Measurements from ENCODE around the gene NABP1.

Gene NABP1

DNA sequence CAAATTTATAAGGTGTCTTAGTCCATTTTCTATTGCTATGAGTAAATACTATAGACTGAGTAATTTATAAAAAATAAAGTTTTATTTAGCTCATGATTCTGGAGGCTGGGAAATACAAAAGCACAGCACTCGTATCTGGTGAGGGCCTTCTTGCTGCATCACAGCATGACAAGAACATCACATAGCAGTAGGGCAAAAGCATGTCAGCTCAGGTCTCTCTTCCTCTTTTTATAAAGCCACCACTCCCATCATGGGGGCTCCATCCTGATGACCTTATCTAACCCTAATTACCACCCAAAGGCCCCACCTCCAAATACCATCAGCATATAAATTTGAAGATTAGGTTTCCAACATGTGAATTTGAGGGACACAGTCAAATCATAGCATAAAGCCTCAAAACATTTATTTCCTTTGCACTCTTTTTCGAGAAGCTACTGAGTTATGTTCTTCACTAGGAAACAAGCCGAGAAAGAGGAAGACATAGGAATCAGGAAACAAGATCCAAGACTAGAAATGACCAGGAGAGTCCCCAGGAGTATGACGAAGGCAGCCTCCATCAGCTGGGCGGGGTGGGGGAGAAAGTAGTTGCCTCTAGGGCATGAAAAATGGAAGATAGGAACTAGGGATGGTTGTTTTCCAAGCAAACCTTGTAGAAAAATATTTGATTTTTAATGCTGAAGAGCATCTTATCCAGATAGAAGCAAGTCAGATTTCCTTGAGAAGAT lies 24.1 kb upstream of the NABP1 start:
- TF ChIP-seq, protein P1, sequence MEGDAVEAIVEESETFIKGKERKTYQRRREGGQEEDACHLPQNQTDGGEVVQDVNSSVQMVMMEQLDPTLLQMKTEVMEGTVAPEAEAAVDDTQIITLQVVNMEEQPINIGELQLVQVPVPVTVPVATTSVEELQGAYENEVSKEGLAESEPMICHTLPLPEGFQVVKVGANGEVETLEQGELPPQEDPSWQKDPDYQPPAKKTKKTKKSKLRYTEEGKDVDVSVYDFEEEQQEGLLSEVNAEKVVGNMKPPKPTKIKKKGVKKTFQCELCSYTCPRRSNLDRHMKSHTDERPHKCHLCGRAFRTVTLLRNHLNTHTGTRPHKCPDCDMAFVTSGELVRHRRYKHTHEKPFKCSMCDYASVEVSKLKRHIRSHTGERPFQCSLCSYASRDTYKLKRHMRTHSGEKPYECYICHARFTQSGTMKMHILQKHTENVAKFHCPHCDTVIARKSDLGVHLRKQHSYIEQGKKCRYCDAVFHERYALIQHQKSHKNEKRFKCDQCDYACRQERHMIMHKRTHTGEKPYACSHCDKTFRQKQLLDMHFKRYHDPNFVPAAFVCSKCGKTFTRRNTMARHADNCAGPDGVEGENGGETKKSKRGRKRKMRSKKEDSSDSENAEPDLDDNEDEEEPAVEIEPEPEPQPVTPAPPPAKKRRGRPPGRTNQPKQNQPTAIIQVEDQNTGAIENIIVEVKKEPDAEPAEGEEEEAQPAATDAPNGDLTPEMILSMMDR (IDR thresholded peaks at IDR 0.05; ENCODE audit: unreplicated experiment in 3 of 3): no peak
- no peaks in the 10 kb centered on the region for H3K27me3 Mint-ChIP-seq (ENCODE audit: low read depth)
- no peak overlapping the region for H3K27ac Mint-ChIP-seq
- no peak overlapping the region for H3K4me3 Mint-ChIP-seq
- H3K9me3 Mint-ChIP-seq: no peaks in the 10 kb centered on the region
- H3K36me3 Mint-ChIP-seq (ENCODE audit: low read depth): no peaks in the 10 kb centered on the region
- H3K4me1 Mint-ChIP-seq: no peaks in the 10 kb centered on the region

DNA sequence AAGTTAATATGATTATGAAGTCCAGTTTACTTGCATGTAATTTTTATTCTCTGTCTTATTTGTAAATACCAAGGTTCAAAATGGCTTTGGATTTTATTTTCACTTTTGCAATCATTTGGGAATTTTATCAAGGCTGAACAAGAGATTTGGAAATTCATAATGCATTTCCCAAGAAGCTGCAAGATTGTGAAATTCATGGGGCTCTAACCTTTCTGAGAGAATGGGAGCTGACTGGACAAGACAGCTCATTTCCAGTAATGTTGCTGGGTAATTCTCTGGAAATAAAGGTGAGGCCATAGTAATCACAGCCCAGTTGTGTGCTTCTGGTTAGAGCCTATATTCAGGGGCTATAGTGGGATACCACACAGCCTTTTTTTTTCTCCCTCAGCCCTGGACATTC lies 21.5 kb upstream of the NABP1 start:
- H3K4me3 Mint-ChIP-seq: no peak overlapping the region
- H3K36me3 Mint-ChIP-seq (ENCODE audit: low read depth): no peaks in the 10 kb centered on the region
- no peak overlapping the region for H3K27ac Mint-ChIP-seq

DNA sequence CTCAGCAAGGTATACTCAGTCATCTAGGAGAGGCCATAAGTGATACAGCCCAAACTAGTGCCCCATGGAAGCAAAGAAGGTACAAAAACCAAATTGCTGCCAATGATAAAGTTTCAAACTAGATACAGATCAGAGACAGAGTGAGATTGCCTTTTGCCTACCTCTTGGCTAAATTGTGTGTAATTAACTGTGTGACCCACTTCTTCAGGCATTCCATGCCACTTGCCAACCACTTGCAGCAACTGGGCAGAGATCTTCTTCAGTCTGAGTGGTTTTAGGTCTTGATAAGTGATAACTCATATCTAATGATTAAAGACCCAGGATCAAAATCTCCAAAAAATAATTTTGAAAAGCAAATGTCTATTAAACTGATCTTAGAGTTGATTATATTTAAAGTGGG lies 21.1 kb upstream of the NABP1 start:
- H3K9me3 Mint-ChIP-seq: no peaks in the 10 kb centered on the region
- H3K4me3 Mint-ChIP-seq: no peak overlapping the region
- no peak overlapping the region for H3K27ac Mint-ChIP-seq
- H3K27me3 Mint-ChIP-seq (ENCODE audit: low read depth): no peaks in the 10 kb centered on the region
- H3K36me3 Mint-ChIP-seq (ENCODE audit: low read depth): no peaks in the 10 kb centered on the region
- no peaks in the 10 kb centered on the region for H3K4me1 Mint-ChIP-seq
- TF ChIP-seq, protein P1 (IDR thresholded peaks at IDR 0.05; ENCODE audit: unreplicated experiment in 3 of 3): no peak

More for the DNA sequence above, 21.5 kb upstream of the NABP1 start:
- H3K4me1 Mint-ChIP-seq: no peaks in the 10 kb centered on the region
- TF ChIP-seq, protein P1 (IDR thresholded peaks at IDR 0.05; ENCODE audit: unreplicated experiment in 3 of 3): no peak
- H3K9me3 Mint-ChIP-seq: no peaks in the 10 kb centered on the region
- no peaks in the 10 kb centered on the region for H3K27me3 Mint-ChIP-seq (ENCODE audit: low read depth)

DNA sequence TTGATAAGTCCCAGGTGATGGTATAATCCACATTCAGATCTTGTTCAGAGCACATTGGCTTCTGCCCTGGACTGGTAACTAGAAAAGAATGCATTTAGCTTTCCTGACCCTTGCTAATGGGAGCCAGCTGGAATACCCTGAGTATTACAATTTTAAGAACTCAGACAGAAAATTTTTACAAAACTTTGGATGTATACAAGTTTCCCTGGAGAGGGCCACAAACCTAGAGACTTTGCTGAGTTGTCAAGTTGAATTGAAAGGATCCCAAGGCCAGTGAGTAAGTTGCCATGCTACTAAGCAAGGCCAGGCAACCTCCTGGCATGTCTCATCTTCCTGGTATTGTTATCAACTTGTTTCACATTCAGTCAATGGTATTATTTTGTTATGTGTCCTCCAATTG lies 20.0 kb upstream of the NABP1 start:
- no peak overlapping the region for H3K27ac Mint-ChIP-seq
- no peaks in the 10 kb centered on the region for H3K4me1 Mint-ChIP-seq
- TF ChIP-seq, protein P1 (IDR thresholded peaks at IDR 0.05; ENCODE audit: unreplicated experiment in 3 of 3): no peak
- no peaks in the 10 kb centered on the region for H3K36me3 Mint-ChIP-seq (ENCODE audit: low read depth)
- no peak overlapping the region for H3K4me3 Mint-ChIP-seq
- no peaks in the 10 kb centered on the region for H3K9me3 Mint-ChIP-seq
- H3K27me3 Mint-ChIP-seq (ENCODE audit: low read depth): no peaks in the 10 kb centered on the region

DNA sequence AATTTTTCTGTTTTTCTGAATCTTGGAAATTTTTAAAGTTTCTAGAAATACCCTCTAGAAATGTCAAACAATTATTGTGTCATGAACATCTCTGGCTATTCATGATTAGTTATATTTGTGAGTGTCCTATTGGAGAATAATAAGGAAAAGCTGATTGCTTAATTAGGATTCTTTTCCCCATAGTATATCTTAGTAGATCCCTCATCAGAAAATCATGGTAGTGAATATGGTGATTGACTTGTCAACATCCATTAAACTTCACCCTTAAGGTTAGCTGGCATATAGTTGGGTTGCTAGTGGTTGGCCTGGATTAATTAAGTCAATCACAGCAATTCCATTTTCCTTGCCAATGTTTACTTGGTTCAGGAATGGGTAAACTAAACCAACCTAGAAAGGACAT lies 18.7 kb upstream of the NABP1 start:
- Mint-ChIP-seq H3K36me3 (ENCODE audit: low read depth) (no peaks in the 10 kb centered on the region), H3K27ac (no peak overlapping the region)
- TF ChIP-seq, protein P1 (IDR thresholded peaks at IDR 0.05; ENCODE audit: unreplicated experiment in 3 of 3): no peak

DNA sequence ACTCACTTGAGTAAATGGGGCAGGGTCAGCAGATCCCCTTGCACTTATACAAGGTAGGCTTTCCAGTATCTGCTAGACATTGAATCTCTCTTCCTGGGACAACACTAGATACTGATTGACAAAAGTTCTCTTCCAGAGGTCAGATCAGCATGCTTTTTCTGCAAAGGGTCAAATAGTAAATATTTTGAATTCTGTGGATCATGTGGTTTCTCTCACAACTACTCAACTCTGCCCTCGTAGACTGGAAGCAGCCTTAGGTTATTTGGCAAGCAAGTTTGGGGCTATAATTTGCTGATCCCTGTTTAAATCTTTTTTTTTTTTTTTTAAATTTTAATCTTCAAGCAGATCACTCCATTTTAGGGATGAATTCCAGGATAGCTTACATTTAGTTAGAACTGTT lies 17.4 kb upstream of the NABP1 start:
- H3K27me3 Mint-ChIP-seq (ENCODE audit: low read depth): no peaks in the 10 kb centered on the region
- TF ChIP-seq, protein P1 (IDR thresholded peaks at IDR 0.05; ENCODE audit: unreplicated experiment in 3 of 3): no peak
- H3K4me1 Mint-ChIP-seq: no peaks in the 10 kb centered on the region
- H3K27ac Mint-ChIP-seq: no peak overlapping the region
- H3K4me3 Mint-ChIP-seq: no peak overlapping the region
- H3K9me3 Mint-ChIP-seq: no peaks in the 10 kb centered on the region
- H3K36me3 Mint-ChIP-seq (ENCODE audit: low read depth): no peaks in the 10 kb centered on the region

More for the DNA sequence above, 18.7 kb upstream of the NABP1 start:
- Mint-ChIP-seq H3K4me3 (no peak overlapping the region), H3K4me1 (no peaks in the 10 kb centered on the region), H3K27me3 (ENCODE audit: low read depth) (no peaks in the 10 kb centered on the region), H3K9me3 (no peaks in the 10 kb centered on the region)
